Left lung (tissue), 14 donors: ENCODE results near the gene SRA1. TPM values are rescaled to one million over a fixed set of nuclear protein-coding genes. Genes with fewer than 3 reads are reported as not detected.
A peak's percentile ranks its signal among the peaks of the same experiment; 100 is the strongest.
"Not testable (repeated sequence)": the region's sequence is repeated elsewhere in the genome, so short reads cannot be mapped to it uniquely, and the experiment has no call there.

Experiments
- ATAC-seq: fragments of 200-7000 bp; cut with Tn5 transposase; one replicate; pipeline ENCODE4 v1.9.1; 2020; ENCODE audit warnings: moderate library complexity
- DNase-seq, 4 donors: peaks; one replicate each; pipeline ENCODE4 v3.0.0-alpha.2; 2013 to 2020
- H3K27ac ChIP-seq, 2 donors: fragments of 200-600 bp; sonication (generic) in 1 of 2; one replicate each; pipeline versions ENCODE4 v1.5.0 to v1.8.0; 2020 to 2021
- H3K27me3 ChIP-seq, 2 donors: fragments of 200-600 bp; sonication (generic) in 1 of 2; one replicate each; pipeline versions ENCODE4 v1.5.0 to v1.8.0; 2020 to 2021
- H3K36me3 ChIP-seq, 2 donors: fragments of 200-600 bp; sonication (generic) in 1 of 2; one replicate each; pipeline versions ENCODE4 v1.5.0 to v1.8.0; 2020 to 2021
- H3K4me1 ChIP-seq, 2 donors: fragments of 200-600 bp; one replicate each; pipeline ENCODE4 v1.8.0; 2021
- H3K4me3 ChIP-seq, 2 donors: fragments of 200-600 bp; sonication (generic) in 1 of 2; one replicate each; pipeline versions ENCODE4 v1.5.0 to v1.8.0; 2020 to 2021; ENCODE audit warnings: mild to moderate bottlenecking in 1 of 2
- H3K9me3 ChIP-seq, 2 donors: fragments of 200-600 bp; sonication (generic) in 1 of 2; one replicate each; pipeline versions ENCODE4 v1.5.0 to v1.8.0; 2020 to 2021
- CTCF ChIP-seq, 2 donors: fragments of 200-600 bp; sonication (generic) in 1 of 2; IDR thresholded peaks; one replicate each; pipeline versions ENCODE4 v1.5.0 to v1.8.0; 2021; ENCODE audit warnings: antibody characterized with exemption in 2 of 2
- intact Hi-C, 2 donors: fragments of 100-400 bp; cut with DNase I; formaldehyde crosslinking; loops; one replicate each; pipeline versions ENCODE4 v1.11.2 to v1.14.2; 2022
- long read RNA-seq, 12 donors: library from polyadenylated mRNA in 2 of 12; unstranded in 2 of 12; transcript quantifications; one replicate each; pipeline ENCODE4 v2.0.0 and lab custom pipeline, GENCODE V29; 2019 to 2026
- polyA plus RNA-seq, 6 donors: library from polyadenylated mRNA; unstranded; fragments of 120-200 nt; gene quantifications; one replicate each; pipeline ENCODE4 v1.2.1, GENCODE V29; 2013; ENCODE audit not compliant: insufficient read length in 6 of 6
- total RNA-seq, 2 donors: library from RNA; stranded (reverse); fragmentation: NEBNext Ultra II Directional; extraction: Animal tissue kit (Norgen Biotek cat#: 25700); gene quantifications; one replicate each; pipeline ENCODE4 v1.2.1, GENCODE V29; 2021
- donor health status: DM: no; HTN: yes; CAD: no.
- donor health status: DM: no; HTN: no; CAD: no.

The SRA1 gene
- total RNA-seq (10 to 100 TPM; 25.1 to 33.0 TPM), polyA plus RNA-seq (10 to 100 TPM; 20.2 to 36.2 (median 23.1) TPM)
- long read RNA-seq, donor 1, transcript SRA1-205 (4 exons, 1,466 nt): minor isoform, 5 of 20 reads
- long read RNA-seq, donor 1, transcript SRA1-201 (5 exons, 2,107 nt): major isoform, 15 of 20 reads
- long read RNA-seq, donor 1, partial matches to known transcripts: 0 of 20 reads
- long read RNA-seq, donor 1, other reads (novel, unspliced or antisense): 0 of 20 reads
- long read RNA-seq, donor 2, transcript SRA1-201 (5 exons, 2,107 nt): major isoform, 10 of 19 reads
- long read RNA-seq, donor 2, partial matches to known transcripts: 5 of 19 reads
- long read RNA-seq, donor 2, other reads (novel, unspliced or antisense): 0 of 19 reads
- long read RNA-seq, donor 3, transcript SRA1-201 (5 exons, 2,107 nt): major isoform, 11 of 18 reads
- long read RNA-seq, donor 3, transcript SRA1-205 (4 exons, 1,466 nt): minor isoform, 7 of 18 reads
- long read RNA-seq, donor 3, partial matches to known transcripts: 0 of 18 reads
- long read RNA-seq, donor 3, other reads (novel, unspliced or antisense): 0 of 18 reads
- long read RNA-seq, donor 4, transcript SRA1-201 (5 exons, 2,107 nt): major isoform, 32 of 46 reads
- long read RNA-seq, donor 4, transcript SRA1-205 (4 exons, 1,466 nt): minor isoform, 9 of 46 reads
- long read RNA-seq, donor 4, partial matches to known transcripts: 2 of 46 reads
- long read RNA-seq, donor 4, other reads (novel, unspliced or antisense): 3 of 46 reads
- long read RNA-seq, donor 5, transcript SRA1-205 (4 exons, 1,466 nt): minor isoform, 6 of 28 reads
- long read RNA-seq, donor 5, transcript SRA1-201 (5 exons, 2,107 nt): major isoform, 15 of 28 reads
- long read RNA-seq, donor 5, partial matches to known transcripts: 6 of 28 reads
- long read RNA-seq, donor 5, other reads (novel, unspliced or antisense): 0 of 28 reads
- long read RNA-seq, donor 6, transcript SRA1-201 (5 exons, 2,107 nt): major isoform, 9 of 12 reads
- long read RNA-seq, donor 6, partial matches to known transcripts: 0 of 12 reads
- long read RNA-seq, donor 6, other reads (novel, unspliced or antisense): 0 of 12 reads
- long read RNA-seq, donor 7, transcript SRA1-201 (5 exons, 2,107 nt): major isoform, 6 of 8 reads
- long read RNA-seq, donor 7, partial matches to known transcripts: 0 of 8 reads
- long read RNA-seq, donor 7, other reads (novel, unspliced or antisense): 0 of 8 reads
- long read RNA-seq, donor 8, transcript SRA1-201 (5 exons, 2,107 nt): major isoform, 20 of 24 reads
- long read RNA-seq, donor 8, partial matches to known transcripts: 0 of 24 reads
- long read RNA-seq, donor 8, other reads (novel, unspliced or antisense): 0 of 24 reads
- long read RNA-seq, donor 9: 0 reads
- long read RNA-seq, donor 10, transcript SRA1-205 (4 exons, 1,466 nt): minor isoform, 15 of 112 reads
- long read RNA-seq, donor 10, transcript SRA1-201 (5 exons, 2,107 nt): major isoform, 87 of 112 reads
- long read RNA-seq, donor 10, partial matches to known transcripts: 0 of 112 reads
- long read RNA-seq, donor 10, other reads (novel, unspliced or antisense): 6 of 112 reads
- long read RNA-seq, donor 11, transcript SRA1-201 (5 exons, 2,107 nt): major isoform, 17 of 31 reads
- long read RNA-seq, donor 11, transcript SRA1-205 (4 exons, 1,466 nt): minor isoform, 11 of 31 reads
- long read RNA-seq, donor 11, partial matches to known transcripts: 0 of 31 reads
- long read RNA-seq, donor 11, other reads (novel, unspliced or antisense): 0 of 31 reads
- long read RNA-seq, donor 12, transcript SRA1-205 (4 exons, 1,466 nt): minor isoform, 7 of 20 reads
- long read RNA-seq, donor 12, transcript SRA1-201 (5 exons, 2,107 nt): major isoform, 13 of 20 reads
- long read RNA-seq, donor 12, partial matches to known transcripts: 0 of 20 reads
- long read RNA-seq, donor 12, other reads (novel, unspliced or antisense): 0 of 20 reads

GRCh38 chr5:140557136-140557805, at the start of gene SRA1:
Gene SRA1, minus strand, starts transcription at chr5:140557473. Its CDS starts 21 bp downstream, at chr5:140557452.
- intact Hi-C loops: no loop called here
- Histone ChIP-seq H3K9me3 (no peaks in the 10 kb centered on the region), H3K36me3 (peaks cover 0 to 20% of the 10 kb centered on the region in 2 donors), H3K27ac (peak within 1 kb of the TSS; percentile 90 to 93), H3K4me1 (peaks cover 15 to 56% of the 10 kb centered on the region in 2 donors), H3K27me3 (no peaks in the 10 kb centered on the region), H3K4me3 (peak within 1 kb of the TSS; percentile 70 to 79)
- no peak for TF ChIP-seq CTCF (IDR thresholded peaks at IDR 0.05)
- ATAC-seq: peak; percentile 97
- DNase-seq: peak; percentile 93 to 99 (median 94)

- intact Hi-C loops: no loop called here
- Histone ChIP-seq H3K36me3 (no peaks in the 10 kb centered on the region), H3K9me3 (no peaks in the 10 kb centered on the region), H3K4me1 (peaks cover 4 to 73% of the 10 kb centered on the region in 2 donors), H3K4me3 (no peak overlapping the region), H3K27me3 (no peaks in the 10 kb centered on the region), H3K27ac (peak overlapping the region in 1 of 2 donors; percentile 89)
- no peak for DNase-seq
- TF ChIP-seq CTCF (IDR thresholded peaks at IDR 0.05): no peak
- peak; percentile 34 for ATAC-seq
Measured at GRCh38 chr5:140607031-140607430, 49.8 kb upstream of the SRA1 start.

- Histone ChIP-seq H3K27ac (peak overlapping the region in 1 of 2 donors; percentile 89), H3K27me3 (no peaks in the 10 kb centered on the region), H3K4me1 (peaks cover 3 to 69% of the 10 kb centered on the region in 2 donors), H3K9me3 (no peaks in the 10 kb centered on the region), H3K4me3 (no peak overlapping the region), H3K36me3 (no peaks in the 10 kb centered on the region)
- DNase-seq: no peak
- intact Hi-C loops: no loop called here
- TF ChIP-seq CTCF (IDR thresholded peaks at IDR 0.05): no peak
- no peak for ATAC-seq
Measured at GRCh38 chr5:140605879-140606278, 48.6 kb upstream of the SRA1 start.

- ATAC-seq (no peak), DNase-seq (no peak)
- no peaks in the 10 kb centered on the region for H3K9me3 ChIP-seq
- H3K4me1 ChIP-seq: peaks cover 0 to 47% of the 10 kb centered on the region in 2 donors
- intact Hi-C loops: no loop called here
- TF ChIP-seq CTCF (IDR thresholded peaks at IDR 0.05): no peak
- H3K36me3 ChIP-seq: no peaks in the 10 kb centered on the region
- no peaks in the 10 kb centered on the region for H3K27me3 ChIP-seq
- H3K27ac ChIP-seq: peak overlapping the region in 1 of 2 donors; percentile 89
- H3K4me3 ChIP-seq: no peak overlapping the region
Measured at GRCh38 chr5:140603734-140604133, 46.5 kb upstream of the SRA1 start.

- H3K36me3 ChIP-seq, H3K27me3 ChIP-seq, intact Hi-C loops, DNase-seq, ATAC-seq, H3K9me3 ChIP-seq, H3K4me3 ChIP-seq: not testable (repeated sequence)
- Histone ChIP-seq H3K27ac (peak overlapping the region in 1 of 2 donors; percentile 89), H3K4me1 (peaks cover 0 to 44% of the 10 kb centered on the region in 2 donors)
Measured at GRCh38 chr5:140603446-140603698, 46.1 kb upstream of the SRA1 start.
